ENCODE results near the gene FGF11.

Gene FGF11

DNA sequence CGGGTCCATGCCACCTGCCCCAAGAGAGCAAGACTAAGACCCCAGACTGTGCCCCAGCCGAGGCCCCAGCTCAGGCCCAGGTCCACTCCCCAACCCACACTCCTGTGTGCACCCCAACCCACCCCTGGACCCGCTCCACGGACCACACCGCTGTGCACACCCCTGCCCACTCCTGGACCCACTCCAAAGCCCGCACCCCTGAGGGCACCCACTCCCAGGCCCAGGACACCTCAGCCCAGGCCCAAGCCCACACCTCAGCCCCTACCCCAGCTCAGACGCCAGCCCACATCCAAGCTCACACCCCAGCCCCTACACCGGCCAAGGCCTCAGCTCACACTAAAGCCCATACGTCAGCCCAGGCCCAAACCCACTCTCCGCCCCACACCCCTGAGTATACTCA is 9.6 kb upstream of the FGF11 start:
- DNase-seq (ENCODE audit: low read depth in 2 of 2, low spot score in 1 of 2), result no peak

- no peak for DNase-seq (ENCODE audit: low read depth in 2 of 2, low spot score in 1 of 2)
These were observed 8.1 kb upstream of the FGF11 start for GRCh38 chr17:7431231-7431630.

DNA sequence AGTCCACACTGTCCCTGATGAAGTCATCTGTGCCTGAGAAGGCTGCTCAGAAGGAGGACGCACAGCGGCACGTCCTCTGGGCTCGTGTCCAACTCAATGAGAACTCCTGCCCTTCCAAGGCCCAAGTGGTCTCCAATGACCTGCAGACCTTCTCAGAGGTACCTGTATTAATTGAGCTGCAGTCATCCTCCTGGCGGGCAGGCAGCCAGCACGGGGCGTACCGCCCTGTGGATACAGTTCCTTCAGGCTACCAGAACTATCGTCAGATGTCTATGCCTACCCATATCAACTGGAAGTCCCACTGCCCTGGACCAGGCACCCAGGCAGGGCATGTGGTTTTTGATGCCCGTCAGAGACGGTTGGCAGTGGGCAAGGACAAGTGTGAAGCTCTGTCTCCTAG is 7.0 kb upstream of the FGF11 start:
- DNase-seq (ENCODE audit: low read depth in 2 of 2, low spot score in 1 of 2), result no peak

GRCh38 chr17:7435676-7436555 is 3.4 kb upstream of the FGF11 start:
- no peak for DNase-seq (ENCODE audit: low read depth in 2 of 2, low spot score in 1 of 2)

DNA sequence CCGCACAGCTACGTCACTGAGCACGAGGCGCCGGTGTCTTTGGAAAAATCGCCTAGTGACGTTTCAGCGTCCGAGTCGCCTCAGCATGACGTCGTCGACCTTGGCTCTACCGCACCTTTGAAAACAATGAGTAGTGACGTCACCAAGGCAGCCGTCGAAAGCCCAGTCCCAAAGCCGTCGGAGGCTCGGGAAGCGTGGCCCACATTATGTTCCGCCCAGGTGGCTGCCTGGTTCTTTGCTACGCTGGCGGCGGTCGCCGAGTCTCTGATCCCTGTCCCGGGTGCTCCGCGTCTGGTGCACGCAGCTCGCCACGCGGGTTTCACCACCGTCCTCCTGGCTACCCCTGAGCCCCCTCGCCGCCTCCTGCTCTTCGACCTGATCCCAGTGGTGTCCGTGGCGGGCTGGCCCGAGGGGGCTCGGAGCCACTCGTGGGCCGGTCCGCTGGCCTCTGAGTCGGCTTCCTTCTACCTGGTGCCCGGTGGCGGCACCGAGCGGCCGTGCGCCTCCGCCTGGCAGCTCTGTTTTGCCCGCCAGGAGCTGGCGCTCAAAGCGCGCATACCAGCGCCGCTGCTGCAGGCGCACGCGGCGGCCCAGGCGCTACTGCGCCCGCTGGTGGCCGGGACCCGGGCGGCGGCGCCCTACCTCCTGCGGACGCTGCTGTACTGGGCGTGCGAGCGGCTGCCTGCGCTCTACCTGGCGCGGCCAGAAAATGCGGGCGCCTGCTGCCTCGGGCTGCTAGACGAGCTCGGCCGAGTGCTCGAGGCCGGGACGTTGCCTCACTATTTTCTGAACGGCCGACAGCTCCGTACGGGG is 2.5 kb upstream of the FGF11 start:
- DNase-seq (ENCODE audit: low read depth in 2 of 2, low spot score in 1 of 2), result peak; percentile 38 to 64

GRCh38 chr17:7437369-7437863 is 1.9 kb upstream of the FGF11 start:
- DNase-seq (ENCODE audit: low read depth in 2 of 2, low spot score in 1 of 2), result no peak

DNA sequence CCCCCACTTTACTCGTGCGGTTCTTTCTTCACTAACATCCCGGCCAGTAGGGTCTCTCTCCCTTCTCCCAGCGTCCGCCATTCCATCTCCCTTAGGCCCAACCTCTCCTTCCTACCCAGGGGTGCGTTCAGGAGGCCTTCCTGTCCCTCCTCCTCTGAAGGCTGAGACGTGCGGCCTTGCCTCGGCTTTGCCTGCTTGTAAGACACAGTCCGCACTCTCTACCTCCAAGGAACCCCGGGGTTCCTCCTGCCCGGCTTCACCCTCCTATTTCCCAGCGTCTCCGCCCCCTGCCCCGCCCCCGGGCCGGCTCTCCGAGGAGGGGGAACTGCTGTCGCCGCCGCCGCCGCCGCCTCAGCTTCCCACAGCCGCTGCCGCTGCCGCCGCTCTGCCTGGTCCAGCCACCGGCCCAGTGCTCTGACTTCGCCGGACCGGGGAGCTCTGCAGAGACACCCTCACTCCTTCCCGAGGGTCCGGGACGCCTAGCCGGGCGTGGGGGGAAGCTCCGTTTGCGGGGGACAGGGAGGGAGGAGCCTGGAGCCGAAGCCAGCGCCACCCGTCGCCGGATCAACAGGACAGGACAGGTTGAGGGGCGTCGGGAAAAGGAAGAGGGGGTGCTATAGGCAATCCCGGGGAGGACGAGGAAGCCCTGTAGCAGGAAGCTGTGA is 1.2 kb upstream of the FGF11 start:
- peak in 1 of 2 donors; percentile 21 for DNase-seq (ENCODE audit: low read depth in 2 of 2, low spot score in 1 of 2)

DNA sequence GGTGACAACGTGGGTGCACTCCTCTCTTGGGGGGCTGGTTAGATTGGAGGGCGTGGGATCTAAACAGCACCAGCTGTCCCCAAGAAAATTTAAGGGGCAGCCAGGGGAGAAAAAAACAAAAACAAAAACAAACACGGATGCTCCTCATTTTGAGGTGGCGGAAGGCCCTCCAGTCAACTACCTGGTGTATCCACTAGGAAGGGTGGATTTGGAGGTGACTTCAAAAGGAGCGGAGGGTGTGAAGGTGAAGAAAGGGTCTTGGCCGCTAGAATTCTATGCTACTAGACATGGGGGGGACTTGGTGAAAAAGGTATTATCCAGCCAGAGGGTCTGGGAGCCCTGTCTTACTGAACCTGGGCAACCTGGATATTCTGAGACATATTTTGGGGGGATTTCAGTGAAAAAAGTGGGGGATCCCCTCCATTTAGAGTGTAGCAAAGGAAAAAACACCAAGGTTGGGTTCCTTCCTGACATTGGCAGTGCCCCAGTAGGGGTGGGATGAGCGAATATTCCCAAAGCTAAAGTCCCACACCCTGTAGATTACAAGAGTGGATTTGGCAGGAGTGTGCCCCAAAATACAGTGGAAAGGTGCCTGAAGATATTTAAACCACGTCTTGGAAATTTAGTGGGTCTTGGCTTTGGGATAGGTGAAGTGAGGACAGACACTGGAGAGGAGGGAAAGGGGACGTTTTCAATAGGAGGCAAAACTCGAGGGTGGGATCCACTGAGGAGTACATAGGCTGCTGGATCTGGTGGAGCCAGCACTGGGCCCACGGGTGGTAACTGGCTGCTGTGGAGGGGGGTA is 454 bp upstream of the FGF11 start:
- no peak for DNase-seq (ENCODE audit: low read depth in 2 of 2, low spot score in 1 of 2)

DNA sequence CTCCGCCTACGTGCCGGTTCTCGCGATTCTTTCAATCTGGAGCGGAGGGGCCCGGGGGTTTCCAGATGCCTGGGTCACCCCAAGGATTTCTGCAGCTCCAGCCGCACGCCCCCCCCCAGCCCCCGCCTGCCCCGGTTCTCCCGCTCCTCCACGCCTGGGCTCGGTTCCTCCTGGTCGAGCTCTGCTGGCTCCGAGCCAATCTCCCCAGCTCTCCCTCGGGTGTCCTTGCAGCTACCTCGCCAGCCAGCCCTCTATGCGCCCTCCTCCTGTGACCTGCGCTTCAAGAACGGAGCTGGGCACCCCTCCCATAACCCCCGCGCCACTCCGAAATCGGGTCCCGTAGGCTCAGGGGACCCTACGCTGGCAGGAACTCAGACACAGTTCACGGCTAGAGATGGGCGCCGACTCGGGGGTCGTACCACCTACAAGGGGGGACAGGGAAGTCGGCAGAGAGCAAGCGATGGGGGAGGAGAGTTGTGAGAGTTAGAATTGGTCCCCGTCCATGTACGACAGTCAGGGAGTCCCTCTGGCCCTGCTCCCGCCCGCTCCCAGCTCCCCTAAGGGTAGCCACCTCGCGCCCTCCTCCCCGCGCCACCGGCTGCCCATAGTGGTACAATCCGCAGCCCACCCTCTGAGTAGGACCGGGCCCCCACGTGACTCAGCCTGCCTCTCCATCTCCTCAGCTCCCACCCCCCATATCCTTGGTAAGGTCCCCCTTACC is 961 bp downstream of the FGF11 start:
- no peak for DNase-seq (ENCODE audit: low read depth in 2 of 2, low spot score in 1 of 2)

DNA sequence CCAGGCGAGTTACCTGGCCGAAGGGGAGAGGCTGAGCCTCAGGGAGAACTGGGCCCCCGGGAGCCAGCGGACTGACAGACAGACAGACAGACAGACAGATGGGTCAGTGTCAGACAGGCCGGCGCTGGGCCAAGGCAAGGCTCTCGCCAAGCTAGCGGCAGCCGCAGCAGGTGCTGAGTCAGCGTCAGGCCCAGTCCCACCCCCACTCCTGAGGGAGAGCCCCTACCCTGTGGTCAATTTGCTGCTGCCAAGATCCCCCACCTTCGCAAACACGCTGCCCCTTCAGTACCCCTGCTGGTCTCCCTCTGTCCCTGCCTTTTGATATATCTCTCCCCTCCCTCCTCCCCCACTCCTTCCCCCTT is 1.5 kb downstream of the FGF11 start:
- DNase-seq (ENCODE audit: low read depth in 2 of 2, low spot score in 1 of 2), result no peak

DNA sequence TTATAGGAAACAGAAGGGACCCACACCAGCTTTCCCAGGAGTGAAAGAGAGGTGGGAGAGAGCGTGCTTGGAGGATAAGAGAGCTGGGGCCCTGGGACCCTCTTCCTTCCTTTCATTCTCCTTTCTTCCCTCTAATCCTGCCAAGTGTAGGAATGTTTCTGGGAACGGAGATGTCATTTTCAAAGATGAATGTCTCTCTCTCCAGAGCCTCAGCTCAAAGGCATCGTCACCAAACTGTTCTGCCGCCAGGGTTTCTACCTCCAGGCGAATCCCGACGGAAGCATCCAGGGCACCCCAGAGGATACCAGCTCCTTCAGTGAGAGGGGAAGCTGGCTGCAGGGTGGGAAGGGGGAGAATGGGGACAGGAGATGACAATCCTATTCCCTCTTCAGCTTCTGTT is 2.0 kb downstream of the FGF11 start:
- DNase-seq (ENCODE audit: low read depth in 2 of 2, low spot score in 1 of 2), result no peak

DNA sequence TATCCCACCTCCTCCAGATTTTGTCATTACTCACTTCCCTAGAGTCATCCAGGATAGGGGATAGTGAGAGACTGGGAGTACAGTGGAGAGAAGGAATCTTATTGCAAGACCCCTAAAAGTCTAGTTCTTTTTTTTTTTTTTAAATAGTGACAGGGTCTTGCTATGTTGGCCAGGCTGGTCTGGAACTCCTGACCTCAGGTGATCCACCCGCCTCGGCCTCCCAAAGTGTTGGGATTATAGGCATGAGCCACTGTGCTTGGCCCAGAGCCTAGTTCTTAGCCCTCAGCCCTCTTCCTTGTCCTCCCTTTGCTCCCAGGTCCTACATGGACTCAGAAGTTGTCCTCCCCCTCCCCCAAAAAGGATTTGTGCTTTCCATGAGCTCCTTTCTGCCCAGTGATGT is 2.8 kb downstream of the FGF11 start:
- DNase-seq (ENCODE audit: low read depth in 2 of 2, low spot score in 1 of 2), result no peak

DNA sequence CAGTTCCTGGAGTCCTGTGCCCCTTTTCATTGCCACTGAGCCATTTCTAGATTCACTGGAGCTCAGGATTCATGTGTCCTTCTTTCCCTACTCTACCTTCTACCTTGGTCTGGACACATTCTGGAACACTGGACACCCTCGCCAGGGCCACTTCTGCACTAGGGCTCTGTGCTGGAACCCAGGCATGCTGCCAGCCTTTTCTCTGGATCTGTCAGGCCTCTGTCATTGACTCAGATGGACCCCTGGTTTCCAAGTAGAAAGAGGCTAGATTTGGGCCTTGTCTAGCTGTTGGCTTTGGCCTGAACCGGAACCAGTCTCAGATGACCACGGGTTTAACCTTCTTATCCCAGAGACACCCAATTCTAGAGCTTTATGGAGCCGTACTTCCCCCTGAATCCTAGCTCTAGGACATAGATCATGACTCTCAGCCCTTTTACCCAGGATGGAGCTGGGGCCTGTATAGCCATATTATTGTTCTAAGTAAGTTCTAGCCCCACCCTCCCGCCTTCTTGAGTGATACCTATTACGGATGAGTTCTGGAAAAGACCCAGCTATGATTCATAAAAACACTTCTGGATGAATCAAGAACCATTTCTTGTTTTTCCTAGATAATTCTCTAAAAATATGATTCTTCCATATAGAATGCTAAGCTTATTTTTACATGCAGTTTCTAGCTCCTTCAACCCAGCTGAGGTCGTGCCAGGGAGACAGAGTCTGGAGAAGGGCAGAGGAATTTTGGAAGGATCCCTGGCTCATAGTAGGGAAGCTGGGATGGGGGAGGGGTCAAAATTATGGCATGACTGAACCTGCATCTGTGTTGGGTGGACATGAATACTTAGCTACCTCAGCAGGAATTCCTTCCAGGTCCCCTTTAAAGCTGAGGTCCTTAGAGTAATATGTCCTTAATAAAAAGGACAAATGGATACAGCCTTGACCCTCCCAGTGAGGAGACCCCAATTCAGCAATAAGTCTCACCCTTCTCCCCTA is 4.5 kb downstream of the FGF11 start:
- no peak for DNase-seq (ENCODE audit: low read depth in 2 of 2, low spot score in 1 of 2)

- DNase-seq (ENCODE audit: low read depth in 2 of 2, low spot score in 1 of 2), result no peak
These were observed 5.6 kb downstream of the FGF11 start, which contains the start of gene CHRNB1 for GRCh38 chr17:7444682-7445618. CHRNB1 (plus strand) TSS chr17:7445061; CDS start chr17:7445128, 67 bp downstream.

DNA sequence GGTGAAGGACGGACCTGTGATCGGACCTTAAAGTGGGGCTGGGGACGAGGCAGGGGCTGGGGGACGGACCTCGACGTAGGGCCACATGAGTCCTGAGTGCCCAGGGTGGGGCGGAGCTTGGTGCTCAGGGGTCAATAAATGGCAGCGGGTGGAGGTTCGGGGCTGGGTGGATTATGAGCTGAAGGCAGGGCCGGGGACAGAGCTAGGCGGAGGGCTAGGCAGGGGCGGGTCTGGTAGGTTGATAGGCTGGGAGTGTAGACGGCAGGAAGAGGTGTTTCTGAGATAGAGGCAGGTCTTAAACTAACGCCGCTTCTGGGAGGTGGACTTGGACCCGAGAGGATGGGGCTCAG is 6.3 kb downstream of the FGF11 start:
- DNase-seq (ENCODE audit: low read depth in 2 of 2, low spot score in 1 of 2), result no peak

DNA sequence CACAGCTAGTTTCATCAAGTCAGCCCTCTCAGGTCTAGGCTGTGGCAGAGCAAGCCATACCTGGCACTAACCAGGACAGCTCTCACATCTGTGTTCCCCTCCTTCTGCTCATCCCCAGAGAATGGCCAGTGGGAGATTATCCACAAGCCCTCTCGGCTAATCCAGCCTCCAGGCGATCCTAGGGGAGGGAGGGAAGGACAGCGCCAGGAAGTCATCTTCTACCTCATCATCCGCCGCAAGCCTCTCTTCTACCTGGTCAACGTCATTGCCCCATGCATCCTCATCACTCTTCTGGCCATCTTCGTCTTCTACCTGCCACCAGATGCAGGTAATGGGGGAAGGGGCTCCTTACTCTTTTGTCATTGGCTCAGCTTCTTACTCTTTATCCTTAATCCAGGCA is 9.1 kb downstream of the FGF11 start:
- no peak for DNase-seq (ENCODE audit: low read depth in 2 of 2, low spot score in 1 of 2)

GRCh38 chr17:7459961-7460545 is 20.7 kb downstream of the FGF11 start:
- no peak for DNase-seq (ENCODE audit: low read depth in 2 of 2, low spot score in 1 of 2)

Data from stimulated activated CD8-positive, alpha-beta memory T cell treated with anti-CD3 and anti-CD28 coated beads, Interleukin-4, amount 100 ng/mL, for 1 hour (primary cell).